B cell (primary cell): ENCODE data around the gene SMARCE1. TPM values are rescaled to one million over a fixed set of nuclear protein-coding genes. Genes with fewer than 3 reads are reported as not detected.

Experiments
- ATAC-seq: fragments of 200-7000 bp; cut with Tn5 transposase; one replicate; pipeline ENCODE4 v1.10.0; 2021; ENCODE audit warnings: low read depth, mild to moderate bottlenecking, moderate number of reproducible peaks, moderate library complexity
- CTCF ChIA-PET: fragments of 350-600 bp; sonication (Branson Sonifier 250); formaldehyde crosslinking; loops from one replicate; lab custom pipeline; 2021; ENCODE audit warnings: antibody characterized with exemption, inconsistent platforms; lab: Charles Lee
- POLR2A ChIA-PET: fragments of 350-600 bp; sonication (Branson Sonifier 250); formaldehyde crosslinking; loops from one replicate; lab custom pipeline; 2021; ENCODE audit warnings: antibody characterized with exemption; lab: Charles Lee
- DNase-seq: peaks from one replicate; pipeline ENCODE4 v3.0.0; 2013
- H2AFZ ChIP-seq: 2 replicates; pipeline ENCODE4 v1.6.1; 2012; ENCODE audit warnings: mild to moderate bottlenecking, low read depth, low read length; ENCODE audit not compliant: insufficient read depth, poor library complexity, severe bottlenecking
- H3K27ac ChIP-seq, 2 donors: 1 replicate in 1 of 2; 2 replicates in 1 of 2; pipeline ENCODE4 v1.5.1; 2012 to 2013; ENCODE audit warnings: low read length in 2 of 2, mild to moderate bottlenecking in 2 of 2, moderate library complexity in 1 of 2
- H3K27me3 ChIP-seq, 4 experiments: fragments of 200-600 bp in 1 of 4; sonication (generic) in 1 of 4; replicated peaks in 1 of 4; 1 replicate in 2 of 4; 2 replicates in 2 of 4; pipeline versions ENCODE4 v1.6.1 to v1.7.0; 2013 to 2016; ENCODE audit warnings: low read length in 3 of 4, mild to moderate bottlenecking in 2 of 4, mixed read lengths in 1 of 4, moderate library complexity in 1 of 4; ENCODE audit not compliant: insufficient read depth in 4 of 4, control insufficient read depth in 3 of 4; ENCODE audit errors: control extremely low read depth in 1 of 4
- H3K36me3 ChIP-seq, 2 experiments: replicated peaks in 1 of 2; 1 replicate in 1 of 2; 2 replicates in 1 of 2; pipeline versions ENCODE4 v1.6.1 to v1.7.1; 2013; ENCODE audit warnings: low read length in 1 of 2; ENCODE audit not compliant: insufficient read depth in 2 of 2, control insufficient read depth in 1 of 2; ENCODE audit errors: control extremely low read depth in 1 of 2, extremely low read depth in 1 of 2
- H3K4me1 ChIP-seq, 2 donors: fragments of 200-600 bp in 1 of 2; sonication (generic) in 1 of 2; 1 replicate in 1 of 2; 2 replicates in 1 of 2; pipeline versions ENCODE4 v1.5.1 to v1.6.1; 2013 to 2017; ENCODE audit warnings: low read length in 2 of 2; ENCODE audit not compliant: control insufficient read depth in 2 of 2, insufficient read depth in 2 of 2
- H3K4me2 ChIP-seq: replicated peaks from 2 replicates; pipeline ENCODE3; 2012; ENCODE audit warnings: mild to moderate bottlenecking, low read depth, low read length; ENCODE audit not compliant: poor library complexity, severe bottlenecking
- H3K4me3 ChIP-seq, 5 experiments: fragments of 200-600 bp in 1 of 5; sonication (generic) in 1 of 5; 1 replicate in 3 of 5; 2 replicates in 2 of 5; pipeline versions ENCODE4 v1.5.1 to v1.7.0; 2011 to 2016; ENCODE audit warnings: low read length in 4 of 5, mild to moderate bottlenecking in 4 of 5, low read depth in 2 of 5, control low read depth in 1 of 5, moderate library complexity in 1 of 5; ENCODE audit not compliant: insufficient read depth in 1 of 5; ENCODE audit errors: control extremely low read depth in 1 of 5, extremely low read depth in 1 of 5
- H3K79me2 ChIP-seq: fragments of 200-600 bp; sonication (generic); one replicate; pipeline ENCODE4 v1.6.0; 2016; ENCODE audit warnings: low read length; ENCODE audit not compliant: control insufficient read depth, insufficient read depth
- H3K9ac ChIP-seq: fragments of 200-600 bp; sonication (generic); 2 replicates; pipeline ENCODE4 v1.6.1; 2017; ENCODE audit warnings: mild to moderate bottlenecking, low read length, moderate library complexity
- H3K9me3 ChIP-seq, 3 donors: one replicate each; pipeline versions ENCODE4 v1.6.1 to v1.7.1; 2013; ENCODE audit warnings: low read length in 2 of 3; ENCODE audit not compliant: control insufficient read depth in 2 of 3, insufficient read depth in 1 of 3; ENCODE audit errors: control extremely low read depth in 1 of 3
- H4K20me1 ChIP-seq: 2 replicates; pipeline ENCODE4 v1.6.0; 2012; ENCODE audit warnings: mild to moderate bottlenecking, low read length; ENCODE audit not compliant: insufficient read depth, control insufficient read depth, poor library complexity, severe bottlenecking
- H3K27ac Mint-ChIP-seq: one replicate; pipeline ENCODE4 v1.8.0; 2021; ENCODE audit warnings: mixed read lengths
- H3K27me3 Mint-ChIP-seq: one replicate; pipeline ENCODE4 v1.8.0; 2021; ENCODE audit warnings: mixed read lengths
- H3K4me1 Mint-ChIP-seq: one replicate; pipeline ENCODE4 v1.8.0; 2021; ENCODE audit warnings: mixed read lengths
- H3K4me3 Mint-ChIP-seq: one replicate; pipeline ENCODE4 v1.8.0; 2021; ENCODE audit warnings: mixed read lengths
- H3K9me3 Mint-ChIP-seq: one replicate; pipeline ENCODE4 v1.8.0; 2022; ENCODE audit warnings: mixed read lengths; ENCODE audit not compliant: insufficient read depth
- EZH2 ChIP-seq: IDR thresholded peaks from 2 replicates; pipeline ENCODE4 v1.6.1; 2012; ENCODE audit warnings: borderline replicate concordance, low read depth, mild to moderate bottlenecking, moderate library complexity, low read length; ENCODE audit not compliant: insufficient read depth, poor library complexity, severe bottlenecking
- WGBS: methylation state at CpG from one replicate; pipeline ENCODE4 v1.1.5; 2013; ENCODE audit warnings: missing lambda C conversion rate; ENCODE audit not compliant: insufficient coverage; 5-methylcytosine and 5-hydroxymethylcytosine counted together
- intact Hi-C: fragments of 100-400 bp; cut with micrococcal nuclease; formaldehyde crosslinking; loops from one replicate; pipeline ENCODE4 v1.10.0; 2022
- polyA plus RNA-seq: library from polyadenylated mRNA; depleted of rRNA; stranded (reverse); fragments of >200 nt; gene quantifications from 2 replicates; pipeline ENCODE4 v1.2.3, GENCODE V29; 2012
- total RNA-seq, 2 donors: library from RNA; stranded (reverse); fragments of 120-200 nt in 1 of 2; gene quantifications; 1 replicate in 1 of 2; 2 replicates in 1 of 2; pipeline versions ENCODE4 v1.2.3 to v1.2.4, GENCODE V29; 2013 to 2022
- TF ChIP-seq, protein P1 (sequence below): fragments of 200-600 bp; IDR thresholded peaks from one replicate; pipeline ENCODE4 v1.8.0; 2022; ENCODE audit warnings: antibody characterized with exemption, mild to moderate bottlenecking

SMARCE1 gene
- total and polyA plus RNA-seq, 2 donors (not counting 1 experiment from before 2014, with no cell fraction given) = 19.9 to 128 TPM

DNA sequence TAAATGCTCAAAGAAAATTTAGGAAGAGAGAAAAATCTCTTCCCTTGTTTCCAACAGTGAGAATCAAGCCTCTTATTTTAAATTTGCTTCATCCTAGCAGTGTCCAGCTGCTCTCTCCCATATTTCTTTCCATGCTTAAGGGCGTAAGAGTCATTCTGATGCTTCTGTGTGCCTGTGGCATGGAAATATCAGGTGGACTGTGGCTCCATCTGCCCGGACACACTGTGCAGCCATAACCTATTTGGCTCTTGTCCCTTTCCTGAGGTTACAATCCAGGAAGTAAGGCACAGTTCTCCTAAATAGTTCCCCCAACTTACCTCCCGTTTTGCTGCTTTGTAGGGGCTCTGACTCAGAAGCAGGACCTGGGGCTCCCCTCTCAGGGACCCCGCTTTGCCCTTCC is 23.7 kb upstream of the SMARCE1 start:
- DNase-seq (no peak), ATAC-seq (no peak)
- CTCF ChIA-PET = no interaction called here
- intact Hi-C loops = no loop called here
- Histone ChIP-seq H3K36me3 (no peaks in the 10 kb centered on the region), H3K9ac (no peak overlapping the region), H3K27me3 (peaks cover 0 to 5% (median 5%) of the 10 kb centered on the region in 4 experiments), H4K20me1 (no peaks in the 10 kb centered on the region), H3K4me2 (no peak overlapping the region), H3K4me1 (no peaks in the 10 kb centered on the region), H3K27ac (no peak overlapping the region), H3K79me2 (no peaks in the 10 kb centered on the region), H2AFZ (no peak overlapping the region), H3K9me3 (no peaks in the 10 kb centered on the region), H3K4me3 (no peak overlapping the region)
- Mint-ChIP-seq H3K9me3 (no peaks in the 10 kb centered on the region), H3K4me1 (no peaks in the 10 kb centered on the region), H3K4me3 (no peak overlapping the region), H3K27me3 (peaks cover 29% of the 10 kb centered on the region), H3K27ac (no peak overlapping the region)
- TF ChIP-seq EZH2 = no peak
- TF ChIP-seq, protein P1, sequence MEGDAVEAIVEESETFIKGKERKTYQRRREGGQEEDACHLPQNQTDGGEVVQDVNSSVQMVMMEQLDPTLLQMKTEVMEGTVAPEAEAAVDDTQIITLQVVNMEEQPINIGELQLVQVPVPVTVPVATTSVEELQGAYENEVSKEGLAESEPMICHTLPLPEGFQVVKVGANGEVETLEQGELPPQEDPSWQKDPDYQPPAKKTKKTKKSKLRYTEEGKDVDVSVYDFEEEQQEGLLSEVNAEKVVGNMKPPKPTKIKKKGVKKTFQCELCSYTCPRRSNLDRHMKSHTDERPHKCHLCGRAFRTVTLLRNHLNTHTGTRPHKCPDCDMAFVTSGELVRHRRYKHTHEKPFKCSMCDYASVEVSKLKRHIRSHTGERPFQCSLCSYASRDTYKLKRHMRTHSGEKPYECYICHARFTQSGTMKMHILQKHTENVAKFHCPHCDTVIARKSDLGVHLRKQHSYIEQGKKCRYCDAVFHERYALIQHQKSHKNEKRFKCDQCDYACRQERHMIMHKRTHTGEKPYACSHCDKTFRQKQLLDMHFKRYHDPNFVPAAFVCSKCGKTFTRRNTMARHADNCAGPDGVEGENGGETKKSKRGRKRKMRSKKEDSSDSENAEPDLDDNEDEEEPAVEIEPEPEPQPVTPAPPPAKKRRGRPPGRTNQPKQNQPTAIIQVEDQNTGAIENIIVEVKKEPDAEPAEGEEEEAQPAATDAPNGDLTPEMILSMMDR = no peak
- POLR2A ChIA-PET = no interaction called here
- 25% methylated on average over 1 of the region's 4 CpGs for WGBS

DNA sequence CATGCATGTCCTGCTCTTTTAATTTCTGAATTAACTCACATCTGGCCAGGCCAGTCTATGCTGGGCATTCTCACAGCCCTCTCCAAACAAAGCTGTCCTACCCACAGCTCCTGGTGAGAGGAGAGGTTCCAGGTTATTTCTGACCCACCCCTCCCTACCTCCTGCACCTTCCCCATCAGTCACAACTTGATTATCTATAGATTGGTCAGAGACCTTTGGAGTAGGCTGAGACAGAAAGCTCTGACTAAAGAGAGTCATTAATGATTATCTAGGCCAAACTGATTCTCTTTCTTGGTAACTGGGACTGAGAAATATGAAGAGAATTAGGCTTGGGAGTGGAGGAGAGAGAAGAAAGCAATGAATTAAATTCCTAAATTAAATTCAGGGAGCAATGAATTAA is 18.7 kb upstream of the SMARCE1 start:
- H3K4me3 ChIP-seq = no peak overlapping the region
- no peak for ATAC-seq
- peaks cover 47% of the 10 kb centered on the region for H3K27me3 Mint-ChIP-seq
- no peak overlapping the region for H3K4me3 Mint-ChIP-seq
- no peaks in the 10 kb centered on the region for H4K20me1 ChIP-seq
- ChIA-PET CTCF (no interaction called here), POLR2A (interaction anchor here (0.5 to 0.7 kb wide), 2 partner anchors 177 to 549 kb away, joined by 3 to 5 read pairs; no protein-coding TSS in a partner anchor)
- no peak overlapping the region for H3K27ac Mint-ChIP-seq
- H2AFZ ChIP-seq = no peak overlapping the region
- H3K4me1 Mint-ChIP-seq = peaks cover 6% of the 10 kb centered on the region
- TF ChIP-seq, protein P1 = no peak
- TF ChIP-seq EZH2 = no peak
- no peaks in the 10 kb centered on the region for H3K9me3 ChIP-seq
- intact Hi-C loops = no loop called here
- no peaks in the 10 kb centered on the region for H3K36me3 ChIP-seq
- no peaks in the 10 kb centered on the region for H3K79me2 ChIP-seq
- H3K9me3 Mint-ChIP-seq = no peaks in the 10 kb centered on the region
- H3K27me3 ChIP-seq = peaks cover 2 to 36% (median 21%) of the 10 kb centered on the region in 4 experiments
- H3K9ac ChIP-seq = no peak overlapping the region
- no peak overlapping the region for H3K4me2 ChIP-seq
- no peak for DNase-seq
- peaks cover 3 to 4% of the 10 kb centered on the region in 2 donors for H3K4me1 ChIP-seq
- no peak overlapping the region for H3K27ac ChIP-seq
